Neutrophil (primary cell): Measurements from ENCODE around the gene MAGOH.
A peak's percentile ranks its signal among the peaks of the same experiment; 100 is the strongest.

Experiments
- H3K27ac ChIP-seq: fragments of 200-600 bp; sonication (generic); 2 replicates; pipeline ENCODE4 v1.5.1; 2016; ENCODE audit warnings: mild to moderate bottlenecking, moderate library complexity
- H3K27me3 ChIP-seq: fragments of 200-600 bp; sonication (generic); 2 replicates; pipeline ENCODE4 v1.6.0; 2016; ENCODE audit warnings: mild to moderate bottlenecking
- H3K36me3 ChIP-seq: fragments of 200-600 bp; sonication (generic); 2 replicates; pipeline ENCODE4 v1.5.1; 2017
- H3K4me1 ChIP-seq, 2 experiments: fragments of 200-600 bp in 1 of 2; sonication (generic) in 1 of 2; 1 replicate in 1 of 2; 2 replicates in 1 of 2; pipeline versions ENCODE4 v1.5.1 to v1.6.1; 2013 to 2016; ENCODE audit warnings: low read depth in 1 of 2, low read length in 1 of 2, mild to moderate bottlenecking in 1 of 2, moderate library complexity in 1 of 2; ENCODE audit not compliant: control insufficient read depth in 1 of 2, insufficient read depth in 1 of 2
- H3K4me3 ChIP-seq, 2 experiments: fragments of 200-600 bp in 1 of 2; sonication (generic) in 1 of 2; 1 replicate in 1 of 2; 2 replicates in 1 of 2; pipeline ENCODE4 v1.5.1; 2013 to 2016; ENCODE audit warnings: low read depth in 1 of 2, low read length in 1 of 2, mild to moderate bottlenecking in 1 of 2, moderate library complexity in 1 of 2
- H3K9me3 ChIP-seq: fragments of 200-600 bp; sonication (generic); 2 replicates; pipeline ENCODE4 v1.5.1; 2016
- CTCF ChIP-seq: fragments of 200-600 bp; sonication (generic); IDR thresholded peaks from 2 replicates; pipeline ENCODE4 v1.5.1; 2016; ENCODE audit warnings: antibody characterized with exemption

The MAGOH gene

GRCh38 chr1:53241828-53242227 lies 3.5 kb upstream of the MAGOH start:
- H3K36me3 ChIP-seq: no peaks in the 10 kb centered on the region
- no peak overlapping the region for H3K27ac ChIP-seq
- no peaks in the 10 kb centered on the region for H3K9me3 ChIP-seq
- no peak overlapping the region for H3K4me3 ChIP-seq
- TF ChIP-seq CTCF: no peak
- H3K27me3 ChIP-seq: peaks cover 7% of the 10 kb centered on the region
- peaks cover 12 to 19% of the 10 kb centered on the region in 2 experiments for H3K4me1 ChIP-seq

GRCh38 chr1:53237638-53238037 lies 680 bp downstream of the MAGOH start:
- no peak for TF ChIP-seq CTCF

GRCh38 chr1:53220962-53221286 lies 17.4 kb downstream of the MAGOH start:
- Histone ChIP-seq H3K9me3 (no peaks in the 10 kb centered on the region), H3K4me3 (peak overlapping the region; percentile 80 to 95), H3K4me1 (peaks cover 26 to 27% of the 10 kb centered on the region in 2 experiments), H3K27me3 (no peaks in the 10 kb centered on the region), H3K36me3 (no peaks in the 10 kb centered on the region), H3K27ac (peak overlapping the region; percentile 80)
- no peak for TF ChIP-seq CTCF

More at GRCh38 chr1:53237638-53238037, 680 bp downstream of the MAGOH start:
- Histone ChIP-seq H3K36me3 (peaks cover 32% of the 10 kb centered on the region), H3K4me1 (peaks cover 12 to 19% of the 10 kb centered on the region in 2 experiments), H3K27me3 (peaks cover 7% of the 10 kb centered on the region), H3K9me3 (no peaks in the 10 kb centered on the region), H3K27ac (peak overlapping the region; percentile 84), H3K4me3 (peak overlapping the region; percentile 87 to 99)

- TF ChIP-seq CTCF: peak; percentile 28
- peaks cover 29 to 30% of the 10 kb centered on the region in 2 experiments for H3K4me1 ChIP-seq
- H3K36me3 ChIP-seq: no peaks in the 10 kb centered on the region
- peak within 1 kb of the TSS; percentile 80 to 95 for H3K4me3 ChIP-seq
- no peaks in the 10 kb centered on the region for H3K9me3 ChIP-seq
- H3K27ac ChIP-seq: peak within 1 kb of the TSS; percentile 80
- H3K27me3 ChIP-seq: no peaks in the 10 kb centered on the region
These were observed 18.0 kb downstream of the MAGOH start, which contains the start of gene CZIB for GRCh38 chr1:53220171-53220961. TSS of gene CZIB (minus strand) at chr1:53220634. CDS start at chr1:53220575, 59 bp downstream.

GRCh38 chr1:53219711-53220110 lies 18.6 kb downstream of the MAGOH start:
- TF ChIP-seq CTCF: no peak
- H3K9me3 ChIP-seq: no peaks in the 10 kb centered on the region
- H3K4me1 ChIP-seq: peaks cover 29 to 30% of the 10 kb centered on the region in 2 experiments
- H3K36me3 ChIP-seq: peaks cover under 1% of the 10 kb centered on the region
- peak overlapping the region; percentile 80 for H3K27ac ChIP-seq
- peak overlapping the region; percentile 80 to 95 for H3K4me3 ChIP-seq
- no peaks in the 10 kb centered on the region for H3K27me3 ChIP-seq
